ENCODE data around the gene CAMK2A.

The CAMK2A gene

DNA sequence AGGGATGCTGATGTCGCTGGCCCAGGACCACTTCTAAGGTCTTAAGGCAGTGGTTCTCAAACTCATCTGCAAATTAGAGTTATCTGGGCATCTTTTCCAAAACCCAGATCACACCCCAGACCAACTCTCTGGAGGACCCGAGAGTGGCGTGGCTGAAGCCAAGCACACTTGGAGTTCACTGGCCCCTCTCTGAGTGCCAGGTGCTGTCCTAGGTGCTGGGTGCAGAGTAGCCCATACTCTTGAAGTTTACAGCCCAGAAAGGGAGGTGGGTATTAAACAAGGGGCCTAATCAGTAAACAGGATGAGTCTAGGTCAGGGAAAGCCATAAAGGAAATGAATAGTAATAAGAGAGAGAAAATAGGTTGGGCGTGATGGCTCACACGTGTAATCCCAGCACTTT lies 17.6 kb downstream of the CAMK2A start:
- CTCF ChIA-PET: interaction anchor here (0.6 to 4.4 kb wide), 9 partner anchors 9 to 178 kb away, joined by 3 to 49 read pairs (median 4); partner anchors contain the start of gene CAMK2A

DNA sequence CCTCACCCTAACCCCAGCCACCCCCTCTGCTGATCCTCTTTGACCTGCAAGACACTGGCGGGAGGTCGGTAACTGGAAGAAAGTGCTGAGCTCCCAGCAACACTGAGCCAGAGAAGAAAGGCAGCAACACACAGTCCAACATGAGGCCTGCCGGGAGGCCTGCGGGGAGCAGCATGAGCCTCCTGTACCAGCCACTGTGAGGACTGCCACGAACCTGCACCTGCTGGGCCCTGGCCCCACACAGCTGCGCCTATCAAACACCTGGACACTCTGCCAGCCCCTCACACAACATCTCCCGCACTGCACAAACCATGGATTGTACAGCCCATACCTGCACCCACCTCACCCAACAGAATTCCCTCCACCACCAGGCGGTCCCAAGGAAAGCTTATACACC lies 18.3 kb downstream of the CAMK2A start:
- TF ChIP-seq, protein P1, sequence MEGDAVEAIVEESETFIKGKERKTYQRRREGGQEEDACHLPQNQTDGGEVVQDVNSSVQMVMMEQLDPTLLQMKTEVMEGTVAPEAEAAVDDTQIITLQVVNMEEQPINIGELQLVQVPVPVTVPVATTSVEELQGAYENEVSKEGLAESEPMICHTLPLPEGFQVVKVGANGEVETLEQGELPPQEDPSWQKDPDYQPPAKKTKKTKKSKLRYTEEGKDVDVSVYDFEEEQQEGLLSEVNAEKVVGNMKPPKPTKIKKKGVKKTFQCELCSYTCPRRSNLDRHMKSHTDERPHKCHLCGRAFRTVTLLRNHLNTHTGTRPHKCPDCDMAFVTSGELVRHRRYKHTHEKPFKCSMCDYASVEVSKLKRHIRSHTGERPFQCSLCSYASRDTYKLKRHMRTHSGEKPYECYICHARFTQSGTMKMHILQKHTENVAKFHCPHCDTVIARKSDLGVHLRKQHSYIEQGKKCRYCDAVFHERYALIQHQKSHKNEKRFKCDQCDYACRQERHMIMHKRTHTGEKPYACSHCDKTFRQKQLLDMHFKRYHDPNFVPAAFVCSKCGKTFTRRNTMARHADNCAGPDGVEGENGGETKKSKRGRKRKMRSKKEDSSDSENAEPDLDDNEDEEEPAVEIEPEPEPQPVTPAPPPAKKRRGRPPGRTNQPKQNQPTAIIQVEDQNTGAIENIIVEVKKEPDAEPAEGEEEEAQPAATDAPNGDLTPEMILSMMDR (conservative IDR thresholded peaks at IDR 0.05; ENCODE audit: low read depth): no peak
- no peak overlapping the region for H3K27ac ChIP-seq
- ChIA-PET CTCF (interaction anchor here (4.4 kb wide), 1 partner anchor 80 kb away, joined by 49 read pairs; no protein-coding TSS in a partner anchor), POLR2A (ENCODE audit: low non-redundant PET) (no interaction called here)
- DNase-seq (ENCODE audit: low spot score): no peak

More for the DNA sequence above, 17.6 kb downstream of the CAMK2A start:
- TF ChIP-seq, protein P1 (conservative IDR thresholded peaks at IDR 0.05; ENCODE audit: low read depth): no peak
- H3K27ac ChIP-seq: no peak overlapping the region
- POLR2A ChIA-PET (ENCODE audit: low non-redundant PET): no interaction called here
- no peak for DNase-seq (ENCODE audit: low spot score)

DNA sequence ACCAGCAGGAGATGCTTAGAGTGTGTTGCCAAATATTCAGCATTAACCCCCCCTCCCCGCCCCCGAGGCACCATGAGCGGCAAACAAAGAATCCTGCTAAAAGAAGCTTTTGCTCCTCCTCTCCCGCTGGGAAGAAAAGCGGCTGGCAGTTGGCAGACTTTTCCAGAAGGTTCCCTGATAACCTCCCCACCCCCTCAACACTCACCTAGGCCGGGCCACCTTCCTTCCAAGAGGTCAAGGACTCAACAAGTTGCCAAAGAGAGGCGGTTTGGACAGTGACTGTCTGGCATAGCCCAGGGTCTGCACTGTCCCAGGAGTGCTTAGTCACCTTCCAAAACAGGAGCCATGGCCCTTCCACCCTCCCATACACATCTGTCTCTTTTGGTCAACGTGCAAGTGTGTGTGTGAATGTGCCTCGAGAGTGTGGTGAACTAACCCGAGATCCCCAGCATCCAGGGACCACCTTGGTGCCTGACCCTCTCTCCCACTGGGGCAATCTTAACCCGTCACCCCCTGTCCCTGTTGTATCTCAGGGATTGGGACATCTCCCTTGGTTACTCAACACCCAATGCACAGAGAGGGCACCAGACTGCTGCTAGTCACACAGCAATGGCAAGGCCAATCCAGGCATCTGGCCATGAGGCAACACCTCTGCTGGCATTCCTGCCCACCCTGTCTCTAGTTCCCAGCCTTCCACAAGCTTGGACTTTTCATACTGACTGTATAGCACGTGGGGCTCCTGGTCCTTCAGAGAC lies 18.9 kb downstream of the CAMK2A start:
- CTCF ChIA-PET: interaction anchor here (0.7 to 4.4 kb wide), 2 partner anchors 80 to 882 kb away, joined by 4 to 49 read pairs; no protein-coding TSS in a partner anchor
- H3K27ac ChIP-seq: peak overlapping the region; percentile 25
- peak; percentile 41 for DNase-seq (ENCODE audit: low spot score)
- POLR2A ChIA-PET (ENCODE audit: low non-redundant PET): interaction anchor here (0.6 kb wide), 1 partner anchor 105 kb away, joined by 3 read pairs; no protein-coding TSS in a partner anchor
- TF ChIP-seq, protein P1 (conservative IDR thresholded peaks at IDR 0.05; ENCODE audit: low read depth): no peak

DNA sequence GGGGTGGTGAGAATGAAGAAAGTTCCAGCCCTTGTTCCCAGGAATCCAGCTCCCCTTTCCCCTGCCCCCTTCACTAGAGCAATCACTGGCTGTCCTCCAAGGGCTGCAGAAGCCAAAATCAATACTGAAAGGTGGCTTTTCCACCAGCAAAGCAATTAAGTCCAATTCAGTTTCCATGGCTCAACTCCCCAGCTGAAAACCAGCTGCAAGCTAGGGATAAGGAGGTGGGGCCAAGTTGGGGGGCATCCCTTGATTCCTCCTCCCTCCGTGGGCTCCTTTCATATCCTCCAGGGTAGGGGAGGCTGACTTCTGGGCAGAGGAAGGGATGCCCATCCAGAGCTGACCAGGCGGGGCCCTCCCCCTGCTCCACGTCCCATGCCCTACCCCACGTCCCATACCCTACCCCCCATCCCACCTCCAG lies 22.7 kb downstream of the CAMK2A start:
- TF ChIP-seq, protein P1 (conservative IDR thresholded peaks at IDR 0.05; ENCODE audit: low read depth): no peak
- peak overlapping the region; percentile 1; the same call in 1 of the 2 replicates for H3K27ac ChIP-seq
- ChIA-PET POLR2A (ENCODE audit: low non-redundant PET) (no interaction called here), CTCF (interaction anchor here (0.7 to 1.1 kb wide), 2 partner anchors 35 to 610 kb away, joined by 4 read pairs; partner anchors contain the start of gene ARSI)
- DNase-seq (ENCODE audit: low spot score): no peak

DNA sequence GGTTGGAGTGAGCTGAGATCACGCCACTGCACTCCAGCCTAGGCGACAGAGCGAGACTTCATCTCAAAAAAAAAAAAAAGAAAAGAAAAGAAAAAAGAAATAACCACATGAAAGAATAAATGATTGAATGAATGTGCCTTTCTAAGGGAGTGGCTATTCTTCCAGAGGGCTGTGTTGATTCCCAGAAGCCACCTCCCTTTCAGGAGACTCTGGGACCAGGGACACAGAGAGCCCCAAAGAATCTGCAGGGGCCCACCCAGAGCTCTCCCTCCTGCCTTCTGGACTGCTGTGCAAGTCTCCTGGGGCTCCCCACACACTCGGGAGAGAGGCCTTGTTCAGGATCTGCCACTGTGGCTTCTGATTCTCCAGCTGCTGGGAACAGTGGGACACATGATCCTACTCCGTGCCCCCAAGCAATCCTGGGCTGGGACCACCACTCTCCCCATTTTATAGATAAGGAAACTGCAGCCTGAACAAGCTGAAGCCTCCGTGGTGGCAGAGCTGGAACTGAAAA lies 23.6 kb downstream of the CAMK2A start:
- ChIA-PET POLR2A (ENCODE audit: low non-redundant PET) (interaction anchor here (1.1 kb wide), 1 partner anchor 37 kb away, joined by 4 read pairs; the partner anchor contains the start of gene ARSI), CTCF (interaction anchor here (0.5 to 2.2 kb wide), 4 partner anchors 21 to 196 kb away, joined by 3 to 8 read pairs (median 4); partner anchors contain the start of gene ARSI)
- DNase-seq (ENCODE audit: low spot score): no peak
- TF ChIP-seq, protein P1 (conservative IDR thresholded peaks at IDR 0.05; ENCODE audit: low read depth): no peak
- H3K27ac ChIP-seq: no peak overlapping the region; the same call in 1 of the 2 replicates

Data from RWPE1 (cell line).